PFSK-1 (cell line): Measurements from ENCODE around the gene CYP4X1.

Experiments
- FOXP2 ChIP-seq: optimal IDR thresholded peaks from 2 replicates; pipeline ENCODE3; 2011; ENCODE audit warnings: borderline replicate concordance, control low read depth, inconsistent platforms; ENCODE audit not compliant: insufficient read depth; ENCODE audit errors: extremely low read length, extremely low read depth
- POLR2AphosphoS5 ChIP-seq: IDR thresholded peaks from 2 replicates; pipeline ENCODE4 v1.6.1; 2012; ENCODE audit warnings: low read depth, mild to moderate bottlenecking, control low read depth, low read length, moderate library complexity
- REST ChIP-seq, 2 experiments: IDR thresholded peaks; 2 replicates each; pipeline versions ENCODE4 v1.6.1 to v1.8.0; 2011 to 2012; ENCODE audit warnings: low read depth in 2 of 2, low read length in 2 of 2, control low read depth in 1 of 2, inconsistent platforms in 1 of 2, mild to moderate bottlenecking in 1 of 2, moderate library complexity in 1 of 2; ENCODE audit not compliant: insufficient read depth in 1 of 2
- SIN3A ChIP-seq: IDR thresholded peaks from 2 replicates; pipeline ENCODE4 v1.6.1; 2012; ENCODE audit warnings: mild to moderate bottlenecking, low read length, moderate library complexity, borderline replicate concordance; ENCODE audit not compliant: insufficient read depth
- TAF1 ChIP-seq: IDR thresholded peaks from 2 replicates; pipeline ENCODE4 v1.6.1; 2012; ENCODE audit warnings: low read length, control low read depth, borderline replicate concordance; ENCODE audit not compliant: insufficient read depth

Gene CYP4X1

DNA sequence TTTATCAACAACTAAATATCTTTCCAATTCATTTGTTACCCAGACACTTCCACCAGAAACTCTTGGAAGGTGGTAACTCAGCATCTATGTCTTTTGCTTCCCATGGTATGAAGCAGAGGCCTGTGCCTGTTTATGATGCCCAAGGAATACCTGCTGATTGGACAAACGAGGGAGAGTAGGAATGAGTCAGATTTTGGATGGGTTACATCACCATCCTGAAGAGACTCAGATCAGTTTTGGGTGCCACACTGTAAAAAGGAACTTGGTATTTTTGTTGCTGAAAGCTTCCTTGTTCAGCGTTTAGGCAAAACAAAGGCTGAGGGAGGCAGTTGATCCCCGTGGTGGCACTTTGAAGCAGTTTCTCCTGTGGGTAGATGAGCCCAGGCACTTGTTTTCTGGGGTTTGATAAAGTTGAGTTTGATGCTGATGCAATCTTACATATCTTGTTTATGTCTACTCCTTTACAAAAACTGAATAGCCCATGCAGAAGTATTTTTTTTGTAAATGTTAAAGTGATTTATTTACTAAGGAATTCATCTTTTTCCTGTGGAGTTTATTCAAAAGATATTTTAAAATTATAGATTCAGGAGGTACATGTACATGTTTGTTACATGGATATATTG is 26.7 kb upstream of the CYP4X1 start:
- TF ChIP-seq REST (IDR thresholded peaks at IDR 0.05; ENCODE audit: insufficient read depth in 1 of 2, low read depth in 2 of 2, low read length in 2 of 2) (no peak), FOXP2 (no peak), SIN3A (no peak), TAF1 (no peak), POLR2AphosphoS5 (no peak)

GRCh38 chr1:47002211-47002610 is 21.3 kb upstream of the CYP4X1 start:
- TF ChIP-seq TAF1 = no peak
- TF ChIP-seq FOXP2 = no peak
- no peak for TF ChIP-seq REST (IDR thresholded peaks at IDR 0.05; ENCODE audit: insufficient read depth in 1 of 2, low read depth in 2 of 2, low read length in 2 of 2)
- TF ChIP-seq SIN3A = no peak
- TF ChIP-seq POLR2AphosphoS5 = no peak

GRCh38 chr1:47003896-47004403 is 19.5 kb upstream of the CYP4X1 start:
- no peak for TF ChIP-seq FOXP2
- TF ChIP-seq REST (IDR thresholded peaks at IDR 0.05; ENCODE audit: insufficient read depth in 1 of 2, low read depth in 2 of 2, low read length in 2 of 2) = no peak
- no peak for TF ChIP-seq TAF1
- no peak for TF ChIP-seq SIN3A
- no peak for TF ChIP-seq POLR2AphosphoS5

DNA sequence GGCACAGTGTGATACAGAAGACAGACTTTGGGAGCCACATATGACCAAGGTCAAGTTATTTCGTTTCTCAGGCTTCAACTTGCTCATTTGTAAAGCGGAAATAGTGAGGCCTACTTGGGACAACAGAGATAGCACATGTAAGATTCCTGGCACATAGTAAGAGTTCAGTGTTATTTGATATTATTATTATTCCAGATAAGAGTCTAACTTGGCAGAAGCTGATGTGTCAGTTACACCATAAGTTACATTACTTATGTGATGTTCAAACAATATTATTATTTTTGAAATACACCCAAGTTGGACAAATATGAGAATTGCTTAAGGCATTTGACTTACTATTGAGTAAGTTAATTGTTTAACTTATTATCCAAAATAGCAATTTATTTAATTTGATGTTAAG is 10.2 kb upstream of the CYP4X1 start:
- no peak for TF ChIP-seq REST (IDR thresholded peaks at IDR 0.05; ENCODE audit: insufficient read depth in 1 of 2, low read depth in 2 of 2, low read length in 2 of 2)
- TF ChIP-seq FOXP2 = no peak
- no peak for TF ChIP-seq POLR2AphosphoS5
- no peak for TF ChIP-seq TAF1
- no peak for TF ChIP-seq SIN3A
